Measurements from ENCODE around the gene ATG12.

ATG12 gene

GRCh38 chr5:115806986-115807653, 34.2 kb downstream of the ATG12 start:
- no peak for DNase-seq

GRCh38 chr5:115801984-115802383, 39.4 kb downstream of the ATG12 start:
- no peak for DNase-seq

- DNase-seq, result no peak
These were observed 40.2 kb downstream of the ATG12 start for GRCh38 chr5:115801152-115801551.

- no peak for DNase-seq
These were observed 41.3 kb downstream of the ATG12 start for GRCh38 chr5:115800108-115800507.

- DNase-seq, result no peak
These were observed 43.1 kb downstream of the ATG12 start for GRCh38 chr5:115798252-115798651.

GRCh38 chr5:115796656-115797055, 44.7 kb downstream of the ATG12 start:
- DNase-seq, result no peak

GRCh38 chr5:115795700-115796099, 45.7 kb downstream of the ATG12 start:
- no peak for DNase-seq

- DNase-seq, result no peak
These were observed 52.9 kb downstream of the ATG12 start for GRCh38 chr5:115788440-115788839.

- no peak for DNase-seq
These were observed 53.9 kb downstream of the ATG12 start for GRCh38 chr5:115787426-115787825.

- no peak for DNase-seq
These were observed 55.8 kb downstream of the ATG12 start for GRCh38 chr5:115785381-115786065.

GRCh38 chr5:115778417-115778816, 62.9 kb downstream of the ATG12 start:
- peak; percentile 33 for DNase-seq

Data from fibroblast of skin of back (primary cell).